OCI-LY1 (cell line): ENCODE results near the gene GALNT9.
"Not testable (repeated sequence)": the region's sequence is repeated elsewhere in the genome, so short reads cannot be mapped to it uniquely, and the experiment has no call there.

Experiments used
- H2AFZ ChIP-seq: fragments of 200-600 bp; sonication (generic), shearing (Covaris generic); 2 replicates; pipeline ENCODE4 v1.6.0; 2014; ENCODE audit warnings: antibody characterized with exemption, mild to moderate bottlenecking, low read length
- H3F3A ChIP-seq: fragments of 200-600 bp; sonication (generic), shearing (Covaris generic); 2 replicates; pipeline ENCODE4 v1.6.0; 2014; ENCODE audit warnings: mild to moderate bottlenecking, antibody characterized with exemption, low read length, moderate library complexity; ENCODE audit not compliant: insufficient read depth
- H3K27ac ChIP-seq: fragments of 200-600 bp; sonication (generic); 2 replicates; pipeline ENCODE4 v1.5.1; 2014; ENCODE audit warnings: low read length, mixed run types, mild to moderate bottlenecking, low read depth; ENCODE audit not compliant: poor library complexity, severe bottlenecking
- H3K27me3 ChIP-seq: fragments of 200-600 bp; sonication (generic); 2 replicates; pipeline ENCODE4 v1.6.0; 2014; ENCODE audit warnings: antibody characterized with exemption, mild to moderate bottlenecking, low read length, moderate library complexity; ENCODE audit not compliant: insufficient read depth
- H3K36me3 ChIP-seq: fragments of 200-600 bp; sonication (generic); 2 replicates; pipeline ENCODE4 v1.6.1; 2014; ENCODE audit warnings: mild to moderate bottlenecking, antibody characterized with exemption, low read length, moderate library complexity, mixed read lengths; ENCODE audit not compliant: insufficient read depth
- H3K4me1 ChIP-seq: fragments of 200-600 bp; sonication (generic); 2 replicates; pipeline ENCODE4 v1.5.1; 2014; ENCODE audit warnings: mild to moderate bottlenecking, low read length, moderate library complexity; ENCODE audit not compliant: insufficient read depth, severe bottlenecking
- H3K4me2 ChIP-seq: fragments of 200-600 bp; sonication (generic), shearing (Covaris generic); 2 replicates; pipeline ENCODE4 v1.6.1; 2014; ENCODE audit warnings: low read length
- H3K4me3 ChIP-seq: fragments of 200-600 bp; sonication (generic); 2 replicates; pipeline ENCODE4 v1.5.1; 2014; ENCODE audit warnings: low read length, low read depth, mild to moderate bottlenecking, mixed read lengths; ENCODE audit not compliant: poor library complexity, severe bottlenecking
- H3K79me2 ChIP-seq: fragments of 200-600 bp; shearing (Covaris generic); 2 replicates; pipeline ENCODE4 v1.6.1; 2016; ENCODE audit warnings: mixed run types, low read length, mixed read lengths; ENCODE audit not compliant: insufficient read depth
- H3K9ac ChIP-seq: fragments of 200-600 bp; sonication (generic), shearing (Covaris generic); 2 replicates; pipeline ENCODE4 v1.6.1; 2014; ENCODE audit warnings: mild to moderate bottlenecking, low read length, mixed read lengths
- H3K9me2 ChIP-seq: fragments of 200-600 bp; sonication (generic), shearing (Covaris generic); 2 replicates; pipeline ENCODE4 v1.6.1; 2014; ENCODE audit warnings: low read depth, mild to moderate bottlenecking, low read length, mixed read lengths
- H3K9me3 ChIP-seq: fragments of 200-600 bp; shearing (Covaris generic); 2 replicates; pipeline ENCODE4 v1.6.1; 2014; ENCODE audit warnings: low read length, mixed read lengths
- H4K20me1 ChIP-seq: fragments of 200-600 bp; sonication (generic), shearing (Covaris generic); 2 replicates; pipeline ENCODE4 v1.6.0; 2016; ENCODE audit warnings: mild to moderate bottlenecking, low read length; ENCODE audit not compliant: insufficient read depth
- EZH2 ChIP-seq: fragments of 200-600 bp; sonication (generic), shearing (Covaris generic); IDR thresholded peaks from 2 replicates; pipeline ENCODE4 v1.8.0; 2017; ENCODE audit warnings: borderline replicate concordance, mixed run types, mild to moderate bottlenecking, antibody characterized with exemption, low read length, moderate library complexity, mixed read lengths
- TF ChIP-seq, protein P1 (sequence below): fragments of 200-600 bp; sonication (generic), shearing (Covaris generic); IDR thresholded peaks from 2 replicates; pipeline ENCODE4 v1.5.1; 2017; ENCODE audit warnings: mild to moderate bottlenecking, antibody characterized with exemption, low read length, moderate library complexity, mixed read lengths

The GALNT9 gene

DNA sequence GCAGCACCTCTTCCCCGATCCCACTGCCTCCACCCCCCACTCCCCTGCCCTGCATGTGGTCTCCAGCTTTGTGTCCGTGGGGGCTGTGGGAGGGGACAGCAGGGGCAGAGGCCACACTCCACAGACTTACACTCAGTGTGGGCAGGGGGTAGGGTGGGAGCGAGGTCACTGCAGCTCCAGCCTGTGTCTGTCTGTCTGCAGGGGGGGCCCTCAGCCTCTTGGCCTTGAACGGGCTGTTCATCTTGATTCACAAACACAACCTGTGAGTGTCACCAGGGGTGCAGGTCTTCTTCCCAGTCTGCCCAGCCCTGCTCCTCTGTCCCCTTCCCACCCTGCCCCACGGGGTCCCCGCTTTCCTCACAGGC is 178.6 kb downstream of the GALNT9 start:
- Histone ChIP-seq H3K79me2 (peaks cover 5% of the 10 kb centered on the region; the same call in 1 of the 2 replicates), H3K4me1 (no peaks in the 10 kb centered on the region), H3K9ac (no peak overlapping the region), H3K36me3 (peaks cover 38% of the 10 kb centered on the region), H2AFZ (no peak overlapping the region), H3K4me3 (no peak overlapping the region), H3K9me2 (no peaks in the 10 kb centered on the region), H3K9me3 (no peaks in the 10 kb centered on the region), H4K20me1 (no peaks in the 10 kb centered on the region), H3K27ac (no peak overlapping the region), H3K27me3 (no peaks in the 10 kb centered on the region), H3K4me2 (no peak overlapping the region), H3F3A (no peaks in the 10 kb centered on the region)
- no peak for TF ChIP-seq EZH2
- TF ChIP-seq, protein P1, sequence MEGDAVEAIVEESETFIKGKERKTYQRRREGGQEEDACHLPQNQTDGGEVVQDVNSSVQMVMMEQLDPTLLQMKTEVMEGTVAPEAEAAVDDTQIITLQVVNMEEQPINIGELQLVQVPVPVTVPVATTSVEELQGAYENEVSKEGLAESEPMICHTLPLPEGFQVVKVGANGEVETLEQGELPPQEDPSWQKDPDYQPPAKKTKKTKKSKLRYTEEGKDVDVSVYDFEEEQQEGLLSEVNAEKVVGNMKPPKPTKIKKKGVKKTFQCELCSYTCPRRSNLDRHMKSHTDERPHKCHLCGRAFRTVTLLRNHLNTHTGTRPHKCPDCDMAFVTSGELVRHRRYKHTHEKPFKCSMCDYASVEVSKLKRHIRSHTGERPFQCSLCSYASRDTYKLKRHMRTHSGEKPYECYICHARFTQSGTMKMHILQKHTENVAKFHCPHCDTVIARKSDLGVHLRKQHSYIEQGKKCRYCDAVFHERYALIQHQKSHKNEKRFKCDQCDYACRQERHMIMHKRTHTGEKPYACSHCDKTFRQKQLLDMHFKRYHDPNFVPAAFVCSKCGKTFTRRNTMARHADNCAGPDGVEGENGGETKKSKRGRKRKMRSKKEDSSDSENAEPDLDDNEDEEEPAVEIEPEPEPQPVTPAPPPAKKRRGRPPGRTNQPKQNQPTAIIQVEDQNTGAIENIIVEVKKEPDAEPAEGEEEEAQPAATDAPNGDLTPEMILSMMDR = no peak

DNA sequence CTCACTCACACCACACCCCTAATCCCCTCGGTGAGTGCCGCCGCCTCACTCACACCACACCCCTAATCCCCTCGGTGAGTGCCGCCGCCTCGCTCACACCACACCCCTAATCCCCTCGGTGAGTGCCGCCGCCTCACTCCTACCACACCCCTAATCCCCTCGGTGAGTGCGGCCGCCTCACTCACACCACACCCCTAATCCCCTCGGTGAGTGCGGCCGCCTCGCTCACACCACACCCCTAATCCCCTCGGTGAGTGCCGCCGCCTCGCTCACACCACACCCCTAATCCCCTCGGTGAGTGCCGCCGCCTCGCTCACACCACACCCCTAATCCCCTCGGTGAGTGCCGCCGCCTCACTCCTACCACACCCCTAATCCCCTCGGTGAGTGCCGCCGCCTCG is 179.9 kb downstream of the GALNT9 start:
- H3K27me3 ChIP-seq, H3K4me1 ChIP-seq, H2AFZ ChIP-seq, H3K27ac ChIP-seq, H3K9me2 ChIP-seq, H3K4me3 ChIP-seq, H3F3A ChIP-seq, H3K9me3 ChIP-seq, H3K4me2 ChIP-seq, H3K9ac ChIP-seq, H4K20me1 ChIP-seq: not testable (repeated sequence)
- peaks cover 34% of the 10 kb centered on the region for H3K36me3 ChIP-seq
- peaks cover 17% of the 10 kb centered on the region for H3K79me2 ChIP-seq

GRCh38 chr12:132148368-132149045 is 180.9 kb downstream of the GALNT9 start:
- Histone ChIP-seq H3K27ac (no peak overlapping the region), H3K9me3 (no peaks in the 10 kb centered on the region), H3K79me2 (peaks cover 19% of the 10 kb centered on the region), H3K9ac (no peak overlapping the region), H4K20me1 (no peaks in the 10 kb centered on the region), H3K4me1 (peaks cover 10% of the 10 kb centered on the region), H3K36me3 (peaks cover 34% of the 10 kb centered on the region), H3F3A (no peaks in the 10 kb centered on the region), H3K4me3 (no peak overlapping the region), H3K4me2 (no peak overlapping the region), H3K27me3 (no peaks in the 10 kb centered on the region), H3K9me2 (no peaks in the 10 kb centered on the region), H2AFZ (no peak overlapping the region)
- no peak for TF ChIP-seq EZH2
- TF ChIP-seq, protein P1 = no peak
